ENCODE data around the gene DBF4B. TPM values are rescaled to one million over a fixed set of nuclear protein-coding genes. Genes with fewer than 3 reads are reported as not detected.
"Not testable (repeated sequence)": the region's sequence is repeated elsewhere in the genome, so short reads cannot be mapped to it uniquely, and the experiment has no call there.

DBF4B gene
- total RNA-seq, 2 donors from 2014 or later = 31.1 to 44.9 TPM

DNA sequence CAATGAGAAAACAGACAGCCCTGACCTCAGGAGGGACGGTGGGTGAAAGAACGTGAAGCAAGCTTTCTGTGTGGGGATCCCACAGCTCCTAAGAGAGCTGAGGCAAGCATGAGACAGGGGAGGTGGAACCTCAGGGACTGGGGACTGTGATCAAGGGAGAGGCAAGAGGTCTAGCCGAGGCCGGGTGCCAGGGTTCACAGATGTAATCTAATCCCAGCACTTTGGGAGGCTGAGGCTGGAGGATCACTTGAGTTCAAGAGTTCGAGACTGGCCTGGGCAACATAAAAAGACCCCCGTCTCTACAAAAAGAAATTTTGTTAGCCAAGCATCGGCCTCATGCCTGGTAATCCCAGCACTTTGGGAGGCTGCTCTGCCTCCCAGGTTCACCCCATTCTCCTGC is 45.8 kb downstream of the DBF4B start:
- H3K27me3 Mint-ChIP-seq (ENCODE audit: insufficient read depth) = peaks cover 34% of the 10 kb centered on the region
- H3K9me3 Mint-ChIP-seq = no peaks in the 10 kb centered on the region
- H3K36me3 Mint-ChIP-seq (ENCODE audit: low read depth) = peaks cover 23% of the 10 kb centered on the region
- H3K4me3 ChIP-seq (ENCODE audit: low read length) = no peak overlapping the region
- H3K4me1 Mint-ChIP-seq = no peaks in the 10 kb centered on the region
- no peak overlapping the region for H3K9ac ChIP-seq (ENCODE audit: extremely low read depth, low read length, poor library complexity, severe bottlenecking)
- H3K36me3 ChIP-seq (ENCODE audit: control insufficient read depth, insufficient read depth, low read length) = peaks cover 8% of the 10 kb centered on the region
- 87 to 89% methylated on average over 6 to 7 of the region's 7 CpGs for WGBS, 2 experiments (ENCODE audit: insufficient coverage in 1 of 2, insufficient read length in 1 of 2)
- peak; percentile 50 for DNase-seq
- H3K27ac ChIP-seq (ENCODE audit: low read depth, low read length) = no peak overlapping the region
- TF ChIP-seq, protein P1, sequence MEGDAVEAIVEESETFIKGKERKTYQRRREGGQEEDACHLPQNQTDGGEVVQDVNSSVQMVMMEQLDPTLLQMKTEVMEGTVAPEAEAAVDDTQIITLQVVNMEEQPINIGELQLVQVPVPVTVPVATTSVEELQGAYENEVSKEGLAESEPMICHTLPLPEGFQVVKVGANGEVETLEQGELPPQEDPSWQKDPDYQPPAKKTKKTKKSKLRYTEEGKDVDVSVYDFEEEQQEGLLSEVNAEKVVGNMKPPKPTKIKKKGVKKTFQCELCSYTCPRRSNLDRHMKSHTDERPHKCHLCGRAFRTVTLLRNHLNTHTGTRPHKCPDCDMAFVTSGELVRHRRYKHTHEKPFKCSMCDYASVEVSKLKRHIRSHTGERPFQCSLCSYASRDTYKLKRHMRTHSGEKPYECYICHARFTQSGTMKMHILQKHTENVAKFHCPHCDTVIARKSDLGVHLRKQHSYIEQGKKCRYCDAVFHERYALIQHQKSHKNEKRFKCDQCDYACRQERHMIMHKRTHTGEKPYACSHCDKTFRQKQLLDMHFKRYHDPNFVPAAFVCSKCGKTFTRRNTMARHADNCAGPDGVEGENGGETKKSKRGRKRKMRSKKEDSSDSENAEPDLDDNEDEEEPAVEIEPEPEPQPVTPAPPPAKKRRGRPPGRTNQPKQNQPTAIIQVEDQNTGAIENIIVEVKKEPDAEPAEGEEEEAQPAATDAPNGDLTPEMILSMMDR (conservative IDR thresholded peaks at IDR 0.05) = no peak
- H3K27me3 ChIP-seq (ENCODE audit: control insufficient read depth, insufficient read depth, low read length, poor library complexity, severe bottlenecking) = peaks cover 21% of the 10 kb centered on the region
- peaks cover under 1% of the 10 kb centered on the region for H3K4me1 ChIP-seq (ENCODE audit: control insufficient read depth, insufficient read depth, low read length)
- no peak overlapping the region for H3K4me3 Mint-ChIP-seq
- no peak overlapping the region for H3K27ac Mint-ChIP-seq
- no peaks in the 10 kb centered on the region for H3K9me3 ChIP-seq (ENCODE audit: control insufficient read depth, low read length)

DNA sequence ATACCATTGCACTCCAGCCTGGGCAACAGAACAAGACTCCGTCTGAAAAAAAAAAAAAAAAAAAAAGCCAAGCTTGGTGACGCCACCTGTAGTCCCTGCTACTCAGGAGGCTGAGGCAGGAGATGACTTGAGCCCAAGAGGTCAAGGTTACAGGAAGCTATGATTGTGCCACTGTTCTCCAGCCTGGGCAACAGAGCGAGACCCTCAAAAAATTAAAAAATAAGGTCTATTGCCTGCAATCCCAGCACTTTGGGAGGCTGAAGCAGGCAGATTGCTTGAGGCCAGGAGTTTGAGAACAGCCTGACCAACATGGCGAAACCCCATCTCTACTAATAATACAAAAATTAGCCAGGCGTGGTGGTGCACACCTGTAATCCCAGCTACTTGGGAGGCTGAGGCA is 46.7 kb downstream of the DBF4B start:
- H3K36me3 ChIP-seq (ENCODE audit: control insufficient read depth, insufficient read depth, low read length); H3K27ac Mint-ChIP-seq; H3K4me3 ChIP-seq (ENCODE audit: low read length); H3K4me1 ChIP-seq (ENCODE audit: control insufficient read depth, insufficient read depth, low read length); H3K9ac ChIP-seq (ENCODE audit: extremely low read depth, low read length, poor library complexity, severe bottlenecking); H3K9me3 ChIP-seq (ENCODE audit: control insufficient read depth, low read length); H3K4me3 Mint-ChIP-seq; H3K9me3 Mint-ChIP-seq; DNase-seq; H3K27ac ChIP-seq (ENCODE audit: low read depth, low read length); H3K4me1 Mint-ChIP-seq: not testable (repeated sequence)
- Mint-ChIP-seq H3K27me3 (ENCODE audit: insufficient read depth) (peaks cover 41% of the 10 kb centered on the region), H3K36me3 (ENCODE audit: low read depth) (peaks cover 19% of the 10 kb centered on the region)
- 93% methylated on average over 2 to 5 of the region's 5 CpGs for WGBS, 2 experiments (ENCODE audit: insufficient coverage in 1 of 2, insufficient read length in 1 of 2)
- peaks cover 30% of the 10 kb centered on the region for H3K27me3 ChIP-seq (ENCODE audit: control insufficient read depth, insufficient read depth, low read length, poor library complexity, severe bottlenecking)

- peak; percentile 51 for DNase-seq
- Histone ChIP-seq H3K27ac (ENCODE audit: low read depth, low read length) (no peak overlapping the region), H3K4me1 (ENCODE audit: control insufficient read depth, insufficient read depth, low read length) (peaks cover 4% of the 10 kb centered on the region), H3K4me3 (ENCODE audit: low read length) (no peak overlapping the region), H3K27me3 (ENCODE audit: control insufficient read depth, insufficient read depth, low read length, poor library complexity, severe bottlenecking) (peaks cover 38% of the 10 kb centered on the region), H3K36me3 (ENCODE audit: control insufficient read depth, insufficient read depth, low read length) (no peaks in the 10 kb centered on the region), H3K9ac (ENCODE audit: extremely low read depth, low read length, poor library complexity, severe bottlenecking) (no peak overlapping the region), H3K9me3 (ENCODE audit: control insufficient read depth, low read length) (no peaks in the 10 kb centered on the region)
- Mint-ChIP-seq H3K27me3 (ENCODE audit: insufficient read depth) (peaks cover 61% of the 10 kb centered on the region), H3K4me1 (no peaks in the 10 kb centered on the region), H3K27ac (no peak overlapping the region), H3K36me3 (ENCODE audit: low read depth) (no peaks in the 10 kb centered on the region), H3K9me3 (no peaks in the 10 kb centered on the region), H3K4me3 (no peak overlapping the region)
- TF ChIP-seq, protein P1 (conservative IDR thresholded peaks at IDR 0.05) = no peak
- WGBS, 2 experiments (ENCODE audit: insufficient coverage in 1 of 2, insufficient read length in 1 of 2) = 87 to 90% methylated on average over 3 to 10 of the region's 10 CpGs
Measured at GRCh38 chr17:44757045-44757917, 48.8 kb downstream of the DBF4B start.

Measured in endodermal cell (in vitro differentiated cells).